PC-9 (cell line): Measurements from ENCODE around the gene KRABD2.

ENCODE experiments used
- BruUV-seq: library from RNA; stranded (reverse); fragments of 400-500 nt; replicated peaks from 2 replicates; lab custom pipeline; 2021; lab: Mats Ljungman, UMichigan
- CTCF ChIA-PET: fragments of 300-600 bp; sonication (Branson Sonifier 250); formaldehyde crosslinking; loops from one replicate; lab custom pipeline; 2022; ENCODE audit warnings: antibody characterized with exemption; lab: Charles Lee
- POLR2A ChIA-PET: fragments of 300-600 bp; sonication (Branson Sonifier 250); formaldehyde crosslinking; loops from one replicate; lab custom pipeline; 2022; ENCODE audit warnings: antibody characterized with exemption; ENCODE audit not compliant: unreplicated experiment; lab: Charles Lee
- DNase-seq, 2 experiments: peaks; one replicate each; pipeline versions ENCODE4 v3.0.0 to v3.0.0-alpha.2; 2015 to 2022; ENCODE audit warnings: mixed read lengths in 1 of 2
- H2AFZ ChIP-seq: fragments of 200-600 bp; sonication (generic); 2 replicates; pipeline ENCODE4 v1.8.1; 2017; ENCODE audit warnings: antibody characterized with exemption
- H3F3A ChIP-seq: fragments of 200-600 bp; sonication (generic); 2 replicates; pipeline ENCODE4 v1.8.1; 2017; ENCODE audit warnings: antibody characterized with exemption, mild to moderate bottlenecking, low read depth; ENCODE audit not compliant: insufficient read depth
- H3K27ac ChIP-seq: fragments of 200-600 bp; sonication (generic); 2 replicates; pipeline ENCODE4 v1.6.1; 2016; ENCODE audit warnings: mixed run types
- H3K27me3 ChIP-seq: fragments of 200-600 bp; sonication (generic); 2 replicates; pipeline ENCODE4 v1.6.1; 2016; ENCODE audit warnings: low read depth, mixed run types; ENCODE audit not compliant: insufficient read depth
- H3K36me3 ChIP-seq: fragments of 200-600 bp; sonication (generic); 2 replicates; pipeline ENCODE4 v1.6.1; 2016; ENCODE audit warnings: low read depth, mixed run types
- H3K4me1 ChIP-seq: fragments of 200-600 bp; sonication (generic); replicated peaks from 2 replicates; pipeline ENCODE4 v1.6.1; 2016; ENCODE audit warnings: mixed run types; ENCODE audit not compliant: insufficient read depth
- H3K4me2 ChIP-seq: fragments of 200-600 bp; sonication (generic); 2 replicates; pipeline ENCODE4 v1.6.1; 2017; ENCODE audit warnings: mixed run types
- H3K4me3 ChIP-seq: fragments of 200-600 bp; sonication (generic); 2 replicates; pipeline ENCODE4 v1.6.1; 2016; ENCODE audit warnings: mixed run types
- H3K79me2 ChIP-seq: fragments of 200-600 bp; sonication (generic); 2 replicates; pipeline ENCODE4 v1.6.1; 2017; ENCODE audit warnings: low read depth, mixed run types
- H3K9me2 ChIP-seq: fragments of 200-600 bp; sonication (generic); 2 replicates; pipeline ENCODE4 v1.8.1; 2017; ENCODE audit warnings: mild to moderate bottlenecking; ENCODE audit not compliant: insufficient read depth
- H3K9me3 ChIP-seq: fragments of 200-600 bp; sonication (generic); 2 replicates; pipeline ENCODE4 v1.8.1; 2016; ENCODE audit warnings: low read depth; ENCODE audit not compliant: insufficient read depth
- H4K20me1 ChIP-seq: fragments of 200-600 bp; sonication (generic); 2 replicates; pipeline ENCODE4 v1.8.1; 2017; ENCODE audit not compliant: insufficient read depth
- EZH2 ChIP-seq: fragments of 200-600 bp; sonication (generic); IDR thresholded peaks from 2 replicates; pipeline ENCODE4 v1.8.0; 2017; ENCODE audit warnings: antibody characterized with exemption, low read depth
- intact Hi-C: fragments of 100-400 bp; cut with micrococcal nuclease; formaldehyde crosslinking; loops from one replicate; pipeline ENCODE4 v1.10.0; 2022; ENCODE audit not compliant: unreplicated experiment
- TF ChIP-seq, protein P1 (sequence below): fragments of 200-600 bp; sonication (generic); conservative IDR thresholded peaks from 2 replicates; pipeline ENCODE4 v1.6.1; 2017; ENCODE audit warnings: mixed run types, antibody characterized with exemption, mild to moderate bottlenecking, moderate library complexity

KRABD2 gene

DNA sequence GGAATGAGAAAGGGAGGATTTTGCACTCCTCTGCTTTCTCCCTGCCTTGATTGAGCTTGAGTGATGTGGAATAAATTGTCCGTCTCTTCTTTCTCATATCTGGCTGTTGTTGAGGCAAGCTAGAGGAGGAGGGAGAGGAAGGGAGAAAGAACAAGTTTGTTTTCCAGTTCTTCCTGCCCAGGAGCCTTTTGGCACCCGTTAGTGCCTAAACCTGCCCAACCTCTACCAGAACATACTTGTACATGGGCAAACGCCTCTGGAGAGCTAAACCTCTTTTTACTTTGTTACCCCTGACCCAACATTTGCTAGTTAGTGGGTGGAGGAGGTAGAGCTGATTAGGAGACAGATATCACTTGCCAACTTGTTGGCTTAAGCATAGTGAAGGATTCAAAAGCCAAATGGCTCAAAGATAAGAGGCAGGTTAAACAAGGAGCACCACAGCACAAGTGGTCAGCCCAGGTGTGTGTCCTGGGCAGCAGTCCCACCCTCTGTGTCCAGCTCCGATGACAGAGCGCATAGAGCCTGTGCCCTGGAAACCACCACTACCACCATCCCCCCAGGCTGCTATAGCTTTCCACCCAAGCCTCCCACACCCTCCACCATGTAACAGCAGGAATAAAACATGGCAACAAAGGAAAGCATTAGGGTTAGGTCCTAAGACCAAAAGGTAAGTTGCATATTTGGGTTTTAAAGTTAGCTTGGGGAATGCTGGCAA is 30.4 kb downstream of the KRABD2 start:
- no peaks in the 10 kb centered on the region for H3F3A ChIP-seq
- DNase-seq: no peak
- H3K9me3 ChIP-seq: no peaks in the 10 kb centered on the region
- H3K9me2 ChIP-seq: no peaks in the 10 kb centered on the region
- no peaks in the 10 kb centered on the region for H4K20me1 ChIP-seq
- H3K27ac ChIP-seq: no peak overlapping the region
- no peaks in the 10 kb centered on the region; the same call in 1 of the 2 replicates for H3K27me3 ChIP-seq
- H3K79me2 ChIP-seq: no peaks in the 10 kb centered on the region
- no peak overlapping the region for H3K4me2 ChIP-seq
- H3K36me3 ChIP-seq: no peaks in the 10 kb centered on the region
- no peak overlapping the region for H2AFZ ChIP-seq
- no peaks in the 10 kb centered on the region for H3K4me1 ChIP-seq
- ChIA-PET POLR2A (interaction anchor here (0.6 kb wide), 1 partner anchor 862 kb away, joined by 4 read pairs; the partner anchor contains the start of gene POLR2A), CTCF (interaction anchor here (0.6 kb wide), 1 partner anchor 48 kb away, joined by 3 read pairs; no protein-coding TSS in a partner anchor)
- no peak overlapping the region for H3K4me3 ChIP-seq
- TF ChIP-seq, protein P1, sequence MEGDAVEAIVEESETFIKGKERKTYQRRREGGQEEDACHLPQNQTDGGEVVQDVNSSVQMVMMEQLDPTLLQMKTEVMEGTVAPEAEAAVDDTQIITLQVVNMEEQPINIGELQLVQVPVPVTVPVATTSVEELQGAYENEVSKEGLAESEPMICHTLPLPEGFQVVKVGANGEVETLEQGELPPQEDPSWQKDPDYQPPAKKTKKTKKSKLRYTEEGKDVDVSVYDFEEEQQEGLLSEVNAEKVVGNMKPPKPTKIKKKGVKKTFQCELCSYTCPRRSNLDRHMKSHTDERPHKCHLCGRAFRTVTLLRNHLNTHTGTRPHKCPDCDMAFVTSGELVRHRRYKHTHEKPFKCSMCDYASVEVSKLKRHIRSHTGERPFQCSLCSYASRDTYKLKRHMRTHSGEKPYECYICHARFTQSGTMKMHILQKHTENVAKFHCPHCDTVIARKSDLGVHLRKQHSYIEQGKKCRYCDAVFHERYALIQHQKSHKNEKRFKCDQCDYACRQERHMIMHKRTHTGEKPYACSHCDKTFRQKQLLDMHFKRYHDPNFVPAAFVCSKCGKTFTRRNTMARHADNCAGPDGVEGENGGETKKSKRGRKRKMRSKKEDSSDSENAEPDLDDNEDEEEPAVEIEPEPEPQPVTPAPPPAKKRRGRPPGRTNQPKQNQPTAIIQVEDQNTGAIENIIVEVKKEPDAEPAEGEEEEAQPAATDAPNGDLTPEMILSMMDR: no peak
- TF ChIP-seq EZH2: no peak
- intact Hi-C loops: no loop called here
- no TSS peak for BruUV-seq

DNA sequence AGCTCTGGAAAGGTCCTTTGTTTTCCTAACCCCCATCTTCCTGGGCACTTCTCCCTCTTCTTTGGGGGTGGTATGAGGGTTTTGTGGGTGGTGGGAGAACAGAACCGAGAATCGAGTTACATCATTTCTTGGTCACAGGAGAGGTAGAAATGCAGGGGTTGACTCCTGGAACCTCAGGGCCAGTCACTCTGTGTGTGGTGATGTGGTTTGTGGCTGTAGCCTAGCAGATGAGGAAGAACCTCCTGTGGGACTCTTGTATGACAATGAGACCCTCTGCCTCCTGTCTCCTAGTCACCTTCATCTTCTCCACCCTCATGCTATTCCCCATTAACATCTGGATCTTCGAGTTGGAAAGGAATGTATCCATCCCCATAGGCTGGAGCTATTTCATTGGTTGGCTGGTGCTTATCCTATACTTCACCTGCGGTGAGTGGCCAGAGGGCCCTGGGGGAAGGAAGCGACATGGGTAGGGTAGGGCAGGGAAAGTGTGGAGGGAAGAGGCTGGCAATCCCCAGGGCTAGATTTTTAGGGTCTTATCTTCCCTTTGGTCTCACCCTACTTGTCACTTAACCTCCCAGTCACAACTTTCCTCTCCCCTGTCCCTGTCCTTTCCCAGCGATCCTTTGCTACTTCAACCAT is 31.3 kb downstream of the KRABD2 start:
- H3K27ac ChIP-seq: no peak overlapping the region
- no peak overlapping the region for H3K4me3 ChIP-seq
- no peak for TF ChIP-seq EZH2
- TF ChIP-seq, protein P1: no peak
- no peaks in the 10 kb centered on the region for H3K9me2 ChIP-seq
- no TSS peak for BruUV-seq
- DNase-seq: no peak
- ChIA-PET POLR2A (no interaction called here), CTCF (interaction anchor here (0.6 kb wide), 1 partner anchor 47 kb away, joined by 3 read pairs; no protein-coding TSS in a partner anchor)
- no peaks in the 10 kb centered on the region for H3K4me1 ChIP-seq
- H3K27me3 ChIP-seq: no peaks in the 10 kb centered on the region; the same call in 1 of the 2 replicates
- no peaks in the 10 kb centered on the region for H4K20me1 ChIP-seq
- H3F3A ChIP-seq: no peaks in the 10 kb centered on the region
- intact Hi-C loops: no loop called here
- no peak overlapping the region for H2AFZ ChIP-seq
- H3K9me3 ChIP-seq: no peaks in the 10 kb centered on the region
- H3K4me2 ChIP-seq: no peak overlapping the region
- H3K79me2 ChIP-seq: no peaks in the 10 kb centered on the region
- H3K36me3 ChIP-seq: no peaks in the 10 kb centered on the region

DNA sequence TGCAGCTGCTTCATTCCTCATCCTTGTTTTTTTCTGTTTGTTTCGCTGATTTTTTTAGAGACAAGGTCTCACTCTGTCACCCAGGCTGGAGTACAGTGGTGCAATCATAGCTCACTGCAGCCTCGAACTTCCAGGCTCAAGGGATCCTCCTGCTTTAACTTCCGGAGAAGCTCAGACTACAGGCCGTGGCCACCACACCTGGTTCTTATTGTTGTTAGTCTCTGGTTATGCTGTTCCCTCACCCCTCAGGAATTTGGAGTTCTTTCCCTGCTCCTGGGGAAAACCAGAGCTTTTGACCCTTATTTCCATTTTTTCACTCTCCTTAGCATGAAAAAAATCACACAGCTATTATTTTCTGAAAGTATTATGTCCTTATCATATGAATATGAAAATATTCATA is 35.0 kb downstream of the KRABD2 start:
- Histone ChIP-seq H3K27ac (no peak overlapping the region), H3K4me2 (no peak overlapping the region), H3F3A (no peaks in the 10 kb centered on the region), H3K9me3 (no peaks in the 10 kb centered on the region), H3K79me2 (no peaks in the 10 kb centered on the region), H4K20me1 (no peaks in the 10 kb centered on the region), H3K36me3 (no peaks in the 10 kb centered on the region), H2AFZ (no peak overlapping the region), H3K27me3 (no peaks in the 10 kb centered on the region; the same call in 1 of the 2 replicates), H3K4me3 (no peak overlapping the region), H3K9me2 (no peaks in the 10 kb centered on the region), H3K4me1 (no peaks in the 10 kb centered on the region)
- no TSS peak for BruUV-seq
- ChIA-PET CTCF (no interaction called here), POLR2A (no interaction called here)
- TF ChIP-seq EZH2: no peak
- TF ChIP-seq, protein P1: no peak
- no peak for DNase-seq
- intact Hi-C loops: no loop called here
